ENCODE measurements around the gene TTC3. TPM values are rescaled to one million over a fixed set of nuclear protein-coding genes. Genes with fewer than 3 reads are reported as not detected.

The TTC3 gene
- total RNA-seq, 1 experiment from 2014 or later, result 71.5 TPM

GRCh38 chr21:37192019-37192418 is 119.0 kb downstream of the TTC3 start:
- H3K79me2 ChIP-seq (ENCODE audit: insufficient read depth, low read length), result no peaks in the 10 kb centered on the region
- no peak overlapping the region for H2AFZ ChIP-seq (ENCODE audit: low read depth, low read length, poor library complexity, severe bottlenecking)
- H3K4me2 ChIP-seq (ENCODE audit: low read length), result no peak overlapping the region
- ChIA-PET RAD21 (ENCODE audit: low non-redundant PET in 1 of 2, low total read pairs in 2 of 2, uncharacterized antibody in 2 of 2, unreplicated experiment in 2 of 2) (no interaction called here), POLR2A (no interaction called here), CTCF (no interaction called here)
- DNase-seq (ENCODE audit: low read depth, low spot score), result no peak
- BruUV-seq (replicated peaks), result no TSS peak
- no peaks in the 10 kb centered on the region for H3K9me3 ChIP-seq (ENCODE audit: control insufficient read depth in 1 of 2, insufficient read depth in 1 of 2, low read depth in 1 of 2, low read length in 2 of 2)
- no peak for TF ChIP-seq JUND (IDR thresholded peaks at IDR 0.05)
- no peak for TF ChIP-seq YY1 (IDR thresholded peaks at IDR 0.05; ENCODE audit: extremely low read depth, insufficient replicate concordance, low read depth, low read length)
- no peak for TF ChIP-seq EGR1 (IDR thresholded peaks at IDR 0.05; ENCODE audit: low read depth)
- TF ChIP-seq ZNF274 (IDR thresholded peaks at IDR 0.05; ENCODE audit: low read depth, low read length), result no peak
- TF ChIP-seq RAD21 (IDR thresholded peaks at IDR 0.05; ENCODE audit: low read depth), result no peak
- no peak for TF ChIP-seq FOSL1 (IDR thresholded peaks at IDR 0.05; ENCODE audit: low read depth)
- no peak for TF ChIP-seq SIN3A (IDR thresholded peaks at IDR 0.05; ENCODE audit: low read depth)
- no peak for TF ChIP-seq TCF7L2 (IDR thresholded peaks at IDR 0.05; ENCODE audit: borderline replicate concordance, extremely low read depth, insufficient read depth, insufficient read length)
- TF ChIP-seq ATF3 (IDR thresholded peaks at IDR 0.05), result no peak
- TF ChIP-seq SRF (IDR thresholded peaks at IDR 0.05; ENCODE audit: low read depth), result no peak
- TF ChIP-seq ZFX (IDR thresholded peaks at IDR 0.05), result no peak
- TF ChIP-seq MAX (IDR thresholded peaks at IDR 0.05), result no peak
- no peak for TF ChIP-seq CBX3 (IDR thresholded peaks at IDR 0.05; ENCODE audit: low read depth)
- TF ChIP-seq EZH2phosphoT487 (IDR thresholded peaks at IDR 0.05; ENCODE audit: borderline replicate concordance), result no peak
- no peak for TF ChIP-seq POLR2AphosphoS5 (IDR thresholded peaks at IDR 0.05; ENCODE audit: low read depth, low read length)
- TF ChIP-seq EZH2 (IDR thresholded peaks at IDR 0.05), result no peak
- TF ChIP-seq ELF1 (IDR thresholded peaks at IDR 0.05; ENCODE audit: borderline replicate concordance, low read depth), result no peak
- no peak for TF ChIP-seq POLR2A (IDR thresholded peaks at IDR 0.05; ENCODE audit: borderline replicate concordance, extremely low read depth, insufficient read depth, insufficient read length)
- TF ChIP-seq ZBTB33 (IDR thresholded peaks at IDR 0.05; ENCODE audit: extremely low read depth, insufficient replicate concordance, low read length), result no peak
- peaks cover 11 to 26% of the 10 kb centered on the region in 2 experiments for H3K4me1 ChIP-seq (ENCODE audit: control insufficient read depth in 1 of 2, insufficient read depth in 2 of 2, low read length in 2 of 2)
- H3K4me3 ChIP-seq (replicated peaks in 1 of 2; ENCODE audit: low read depth in 1 of 2, low read length in 2 of 2), result no peak overlapping the region
- no peak overlapping the region for H3K9ac ChIP-seq (ENCODE audit: low read length)
- intact Hi-C loops (cut with micrococcal nuclease), result no loop called here
- H4K20me1 ChIP-seq (ENCODE audit: insufficient read depth), result no peaks in the 10 kb centered on the region
- H3K9me2 ChIP-seq (ENCODE audit: insufficient read depth), result no peaks in the 10 kb centered on the region
- no peaks in the 10 kb centered on the region for H3K27me3 ChIP-seq (ENCODE audit: insufficient read depth, low read length)
- peaks cover 21 to 38% of the 10 kb centered on the region in 2 experiments; a peak in 3 of 4 replicates for H3K36me3 ChIP-seq (ENCODE audit: control insufficient read depth in 1 of 2, insufficient read depth in 2 of 2, low read length in 2 of 2)
- no peak overlapping the region for H3K27ac ChIP-seq (ENCODE audit: low read depth, low read length)
- no peak for ATAC-seq

Data from HCT116 (cell line).